GM19455 (cell line): ENCODE results near the gene MVK.

ENCODE experiments used
- ATAC-seq: cut with Tn5 transposase; IDR thresholded peaks from one replicate; pipeline ENCODE4 v1.9.1; 2021; ENCODE audit not compliant: unreplicated experiment

Gene MVK

GRCh38 chr12:109573029-109573913 is at the start of gene MVK, which contains the start of gene MMAB:
Gene MVK, plus strand, starts transcription at chr12:109573794. Its CDS starts 1,029 bp downstream, at chr12:109574823.
Gene MMAB, minus strand, starts transcription at chr12:109573504. Its CDS starts 24 bp downstream, at chr12:109573480.
- ATAC-seq: peak; percentile 94

GRCh38 chr12:109524466-109525278 is 48.9 kb upstream of the MVK start:
- ATAC-seq: no peak

- ATAC-seq: no peak
These were observed 48.4 kb upstream of the MVK start for GRCh38 chr12:109525279-109525585.

DNA sequence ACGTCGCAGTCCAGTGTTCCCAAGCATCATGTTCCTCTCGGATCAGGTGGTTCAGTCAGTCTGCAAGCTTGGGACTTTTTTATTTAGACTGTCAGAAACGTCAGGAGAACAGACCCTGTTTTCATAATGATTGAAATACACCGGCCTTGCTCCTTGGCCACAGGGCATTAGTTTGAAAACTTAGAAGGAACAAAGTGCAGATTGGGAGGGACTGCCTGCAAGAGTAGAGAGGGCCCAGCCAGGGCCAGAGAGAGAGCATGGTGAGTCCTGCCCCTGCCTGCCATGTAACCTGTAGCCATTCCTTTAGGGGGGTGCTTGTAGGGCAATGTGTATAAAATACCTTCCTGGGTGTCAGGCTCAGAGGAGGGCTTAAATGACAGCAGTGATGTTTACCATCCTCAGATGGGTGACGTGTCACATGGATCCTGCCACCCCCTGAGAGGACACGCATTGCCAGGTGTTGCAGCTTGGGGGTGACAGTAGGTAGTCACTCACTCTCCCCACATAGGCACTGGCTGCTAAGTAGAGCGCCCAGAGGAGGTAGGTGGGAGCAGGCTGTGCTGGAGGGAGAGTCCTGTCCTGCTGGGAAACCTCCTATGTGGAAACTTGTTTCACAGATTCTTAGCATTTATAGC is 46.0 kb upstream of the MVK start:
- ATAC-seq: no peak

GRCh38 chr12:109529691-109530640 is 43.6 kb upstream of the MVK start:
- no peak for ATAC-seq

GRCh38 chr12:109531411-109531810 is 42.2 kb upstream of the MVK start:
- no peak for ATAC-seq

DNA sequence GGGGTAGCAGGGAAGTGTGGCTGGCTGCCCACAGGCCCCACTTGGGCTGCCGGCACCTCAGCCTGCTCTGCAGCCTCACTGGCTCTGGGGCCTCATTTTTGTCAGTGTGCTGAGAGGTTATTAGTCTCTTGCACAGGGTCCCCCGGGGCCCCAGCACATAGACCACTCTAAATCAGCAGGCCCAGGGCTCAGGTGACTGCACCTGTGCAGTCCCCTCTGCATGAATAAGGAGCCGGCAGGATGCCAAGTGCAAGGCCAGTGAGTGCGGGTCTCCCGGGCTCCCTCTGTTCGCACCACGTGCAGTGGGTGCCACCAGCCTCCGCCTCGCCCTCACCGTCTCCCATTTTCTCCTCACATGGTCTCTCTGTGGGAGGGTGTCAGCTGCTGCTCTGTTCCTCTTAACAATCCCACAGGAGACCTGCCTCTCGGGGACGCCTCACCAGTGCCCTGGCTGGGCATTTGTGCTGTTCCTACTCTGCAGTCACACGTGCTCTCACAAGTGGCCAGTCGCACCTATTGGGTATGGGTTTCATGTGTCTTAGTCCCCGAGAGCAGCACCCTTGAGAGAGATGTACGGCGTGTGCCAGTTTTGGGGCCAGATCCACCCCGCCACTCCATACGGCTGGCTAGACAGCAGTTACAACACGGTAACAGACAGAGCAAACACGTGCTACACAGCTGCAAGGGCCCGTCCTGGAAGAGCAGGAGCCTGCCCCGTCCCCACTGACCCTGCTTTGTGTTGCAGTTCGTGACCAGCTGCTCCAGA is 40.7 kb upstream of the MVK start:
- no peak for ATAC-seq

GRCh38 chr12:109533487-109533740 is 40.2 kb upstream of the MVK start:
- no peak for ATAC-seq

- no peak for ATAC-seq
These were observed 39.1 kb upstream of the MVK start for GRCh38 chr12:109534456-109534855.

DNA sequence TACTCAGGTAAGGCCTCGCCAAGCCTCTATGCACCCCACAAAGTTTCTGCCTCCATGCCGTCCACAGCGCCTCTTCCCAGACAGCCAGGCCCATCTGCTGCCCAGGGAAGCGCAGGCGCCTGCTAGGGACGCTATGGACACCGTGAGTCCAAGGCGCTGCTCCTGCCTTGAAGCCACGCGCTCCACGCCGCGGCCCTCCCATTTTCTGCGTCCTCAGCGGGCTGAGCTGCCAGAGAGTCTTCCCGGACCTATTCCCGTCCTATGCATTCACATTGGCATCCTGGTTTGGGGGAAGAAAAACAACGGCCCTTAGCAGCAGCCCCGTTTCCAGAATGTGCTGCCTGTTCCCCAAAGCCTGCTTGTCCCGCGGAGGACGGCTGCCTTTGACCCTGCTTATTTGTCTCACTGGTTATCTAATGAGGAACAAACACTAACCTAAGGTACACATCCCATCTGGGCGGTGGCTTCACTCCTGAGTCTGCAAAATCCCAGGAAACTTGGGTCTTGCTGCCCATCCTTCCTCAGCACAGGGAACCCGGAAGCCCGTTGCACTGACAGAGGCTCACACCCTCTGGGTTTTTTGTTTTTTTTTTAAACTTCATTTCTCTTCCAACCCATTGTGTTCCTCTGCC is 38.2 kb upstream of the MVK start:
- ATAC-seq: no peak

DNA sequence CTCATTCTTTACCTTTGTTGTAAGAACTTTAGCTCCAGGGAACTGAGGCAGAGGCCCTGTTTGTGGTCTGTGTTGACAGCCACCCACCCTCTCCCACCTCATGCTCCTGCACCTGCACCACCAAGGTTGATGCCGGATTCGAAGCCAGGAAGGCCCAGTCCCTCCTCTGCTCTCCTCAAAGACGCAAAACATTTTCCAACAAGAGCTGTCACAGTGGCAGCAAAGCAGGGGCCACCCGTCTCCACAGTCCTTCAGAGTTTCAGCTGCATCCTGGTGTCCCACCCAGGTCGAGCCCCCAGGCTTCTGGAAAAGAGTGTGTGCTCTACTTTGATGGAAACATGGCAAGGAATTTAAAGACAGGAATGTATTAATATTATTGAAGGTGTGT is 37.7 kb upstream of the MVK start:
- ATAC-seq: no peak

DNA sequence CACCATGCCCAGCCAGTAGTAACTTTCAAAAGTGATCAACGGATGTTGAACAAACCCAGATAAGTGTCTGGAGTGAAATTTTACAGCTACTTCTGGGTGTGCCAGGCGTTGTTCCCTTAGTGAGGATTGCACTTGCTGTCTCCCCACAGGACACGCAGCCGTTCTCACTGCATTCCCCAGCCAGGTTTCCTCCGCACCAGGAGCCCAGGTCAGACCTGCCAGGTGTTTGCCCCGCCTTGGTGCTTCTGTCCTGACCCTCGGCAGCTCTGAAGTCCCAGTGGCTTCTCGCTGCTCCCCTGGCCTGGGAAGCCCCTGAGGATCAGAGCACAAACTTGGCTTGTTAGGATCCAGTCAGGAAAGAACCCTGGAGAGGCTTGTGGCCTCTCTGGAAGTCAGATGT is 36.5 kb upstream of the MVK start:
- ATAC-seq: no peak

DNA sequence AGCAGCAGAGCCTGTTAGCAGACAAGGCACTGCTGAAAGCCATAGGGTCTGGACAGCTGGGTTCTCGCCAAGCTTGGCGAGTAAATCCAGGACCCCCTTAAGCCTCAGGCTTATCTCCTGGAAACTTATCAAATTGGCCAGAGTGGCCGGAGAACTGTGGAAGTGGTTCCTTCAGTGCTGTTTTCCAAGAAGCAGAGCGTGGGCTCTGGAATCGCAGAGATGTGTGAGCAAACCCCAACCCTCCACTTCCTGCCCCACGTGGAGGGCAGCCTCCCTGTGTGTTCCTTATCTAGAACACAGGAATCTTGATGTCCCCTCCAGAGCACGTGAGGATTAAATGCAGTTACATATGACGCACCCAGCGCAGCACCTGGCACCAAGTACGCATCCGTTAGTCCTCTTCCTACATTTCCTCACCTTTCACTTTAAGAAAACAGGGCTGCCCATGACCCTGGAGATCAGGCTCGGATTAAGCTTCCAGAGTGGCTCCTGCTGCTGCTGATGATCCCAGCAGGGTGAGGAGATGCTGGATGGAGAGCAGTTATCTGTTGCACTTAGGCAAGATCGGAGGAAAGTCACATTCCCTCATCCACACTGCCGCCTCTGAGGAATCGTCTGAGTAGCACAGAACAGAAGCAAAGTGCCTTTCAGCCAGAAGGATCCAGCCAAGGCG is 35.3 kb upstream of the MVK start:
- no peak for ATAC-seq

- ATAC-seq: no peak
These were observed 34.1 kb upstream of the MVK start for GRCh38 chr12:109539508-109539907.

GRCh38 chr12:109540526-109541412 is 32.8 kb upstream of the MVK start:
- no peak for ATAC-seq

GRCh38 chr12:109541413-109541726 is 32.2 kb upstream of the MVK start:
- ATAC-seq: no peak

DNA sequence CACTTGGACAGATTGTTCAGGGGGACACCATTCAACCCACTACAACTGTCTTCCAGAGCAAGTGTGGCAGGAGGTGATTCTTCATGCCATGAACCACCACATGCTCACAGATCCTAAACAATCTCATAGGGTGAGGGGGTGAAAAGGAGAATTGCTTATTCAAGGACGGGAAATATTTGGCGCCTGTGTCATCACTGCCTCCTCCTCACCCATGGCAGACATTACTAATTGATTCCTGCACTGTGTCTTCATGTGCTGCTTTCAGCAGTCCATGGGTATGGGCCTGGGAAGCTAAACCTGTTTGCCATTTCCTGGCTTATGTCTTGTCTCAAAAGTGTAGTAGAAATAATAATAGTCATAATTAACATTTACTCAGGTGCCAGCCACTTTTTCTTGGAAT is 31.6 kb upstream of the MVK start:
- no peak for ATAC-seq

GRCh38 chr12:109542876-109543275 is 30.7 kb upstream of the MVK start:
- no peak for ATAC-seq
